OCI-LY3 (cell line): Measurements from ENCODE around the gene ZNF608.

Experiments
- H2AFZ ChIP-seq: fragments of 200-600, 300-600 bp; shearing (Covaris generic); 2 replicates; pipeline ENCODE4 v1.6.0; 2014; ENCODE audit warnings: antibody characterized with exemption, low read depth, low read length
- H3K27ac ChIP-seq: fragments of 200-600, 300-600 bp; sonication (generic); 2 replicates; pipeline ENCODE4 v1.5.1; 2014; ENCODE audit warnings: mild to moderate bottlenecking, low read length, moderate library complexity, mixed read lengths
- H3K27me3 ChIP-seq: fragments of 200-600, 300-600 bp; sonication (generic); 2 replicates; pipeline ENCODE4 v1.6.1; 2014; ENCODE audit warnings: low read depth, low read length, mixed read lengths
- H3K36me3 ChIP-seq: fragments of 200-600, 300-600 bp; sonication (generic); replicated peaks from 2 replicates; pipeline ENCODE3; 2014; ENCODE audit warnings: low read depth, low read length, mixed read lengths
- H3K4me1 ChIP-seq: fragments of 300-600, 200-600 bp; sonication (generic); 2 replicates; pipeline ENCODE4 v1.6.1; 2014; ENCODE audit warnings: low read length, mixed read lengths
- H3K4me2 ChIP-seq: fragments of 200-600, 300-600 bp; sonication (generic); 2 replicates; pipeline ENCODE4 v1.6.1; 2014; ENCODE audit warnings: low read length, mixed read lengths
- H3K4me3 ChIP-seq: fragments of 300-600, 200-600 bp; sonication (generic); 2 replicates; pipeline ENCODE4 v1.5.1; 2014; ENCODE audit warnings: antibody characterized with exemption, mild to moderate bottlenecking, low read length, moderate library complexity
- H3K79me2 ChIP-seq: fragments of 300-600, 200-600 bp; shearing (Covaris generic); 2 replicates; pipeline ENCODE4 v1.6.1; 2014; ENCODE audit warnings: mild to moderate bottlenecking, low read length, mixed read lengths
- H3K9ac ChIP-seq: fragments of 300-600, 200-600 bp; shearing (Covaris generic); 2 replicates; pipeline ENCODE4 v1.6.0; 2014; ENCODE audit warnings: mild to moderate bottlenecking, low read length, moderate library complexity
- H3K9me3 ChIP-seq: fragments of 200-600, 300-600 bp; shearing (Covaris generic); 2 replicates; pipeline ENCODE4 v1.6.1; 2014; ENCODE audit warnings: low read length, mixed read lengths; ENCODE audit not compliant: insufficient read depth
- H4K20me1 ChIP-seq: fragments of 200-600, 300-600 bp; sonication (generic); 2 replicates; pipeline ENCODE4 v1.6.1; 2016; ENCODE audit warnings: low read length, mixed read lengths; ENCODE audit not compliant: insufficient read depth
- CTCF ChIP-seq: fragments of 200-600, 300-600 bp; sonication (generic); IDR thresholded peaks from 2 replicates; pipeline ENCODE4 v1.5.1; 2014; ENCODE audit warnings: antibody characterized with exemption, low read length, low read depth
- EZH2phosphoT487 ChIP-seq: fragments of 200-600 bp; shearing (Covaris generic); IDR thresholded peaks from 2 replicates; pipeline ENCODE4 v1.6.1; 2018; ENCODE audit warnings: antibody characterized with exemption, mixed run types, low read depth

Gene ZNF608

GRCh38 chr5:124696898-124697297 lies 49.5 kb downstream of the ZNF608 start:
- H2AFZ ChIP-seq, result no peak overlapping the region
- H3K9me3 ChIP-seq, result no peaks in the 10 kb centered on the region
- H3K4me3 ChIP-seq, result no peak overlapping the region
- H3K27me3 ChIP-seq, result no peaks in the 10 kb centered on the region
- TF ChIP-seq EZH2phosphoT487 (no peak), CTCF (no peak)
- no peaks in the 10 kb centered on the region for H3K79me2 ChIP-seq
- no peaks in the 10 kb centered on the region for H3K36me3 ChIP-seq
- H3K27ac ChIP-seq, result no peak overlapping the region
- H3K4me1 ChIP-seq, result peaks cover 12% of the 10 kb centered on the region
- H4K20me1 ChIP-seq, result no peaks in the 10 kb centered on the region
- H3K9ac ChIP-seq, result no peak overlapping the region
- no peak overlapping the region for H3K4me2 ChIP-seq
